GM21619 (cell line): ENCODE data around the gene MMP14.
A peak's percentile ranks its signal among the peaks of the same experiment; 100 is the strongest.

ENCODE experiments used
- ATAC-seq: cut with Tn5 transposase; IDR thresholded peaks from one replicate; pipeline ENCODE4 v1.9.1; 2021; ENCODE audit not compliant: unreplicated experiment

The MMP14 gene

DNA sequence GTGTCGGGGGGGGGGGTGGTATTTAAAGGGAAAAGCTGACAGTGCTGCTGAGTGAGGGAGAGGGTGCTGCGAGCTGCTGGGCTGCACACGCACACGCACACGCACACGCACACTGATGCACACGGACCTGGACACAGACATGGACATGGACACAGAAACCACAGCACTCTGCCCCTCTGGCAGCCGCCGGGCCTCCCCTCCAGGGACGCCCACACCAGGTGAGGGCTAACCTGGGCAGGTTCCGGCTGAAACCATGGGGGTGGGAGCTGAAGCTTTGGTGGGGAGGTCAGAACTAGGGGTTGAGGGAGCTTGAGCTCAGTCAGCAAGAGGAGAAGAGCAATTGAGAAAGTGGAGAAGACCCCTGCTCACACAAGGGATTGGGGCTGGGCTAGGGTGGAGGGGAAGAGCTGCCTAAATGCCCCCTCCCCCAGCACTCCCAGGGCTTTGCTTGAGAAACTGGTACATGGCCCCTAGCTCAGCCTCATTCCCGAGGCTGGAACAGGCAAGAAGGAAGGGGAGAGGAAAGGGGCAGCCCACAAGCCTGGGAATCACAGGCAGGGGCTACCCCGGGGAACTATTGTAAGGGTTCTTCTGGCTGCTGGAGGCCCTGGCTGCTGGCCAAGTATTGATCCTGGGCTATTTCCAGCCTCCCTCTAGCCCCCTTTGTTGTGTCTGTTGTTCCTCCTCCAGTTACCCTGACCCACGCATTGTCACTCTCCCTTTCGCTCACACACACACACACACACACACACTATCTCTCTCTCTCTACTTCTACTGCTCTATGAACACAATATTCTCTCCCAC lies 47.0 kb downstream of the MMP14 start, which contains the start of gene REM2:
REM2 (plus strand) TSS at position 50 of the 804 bp plus-strand sequence; CDS start at position 116, 66 bp downstream.
- no peak for ATAC-seq

DNA sequence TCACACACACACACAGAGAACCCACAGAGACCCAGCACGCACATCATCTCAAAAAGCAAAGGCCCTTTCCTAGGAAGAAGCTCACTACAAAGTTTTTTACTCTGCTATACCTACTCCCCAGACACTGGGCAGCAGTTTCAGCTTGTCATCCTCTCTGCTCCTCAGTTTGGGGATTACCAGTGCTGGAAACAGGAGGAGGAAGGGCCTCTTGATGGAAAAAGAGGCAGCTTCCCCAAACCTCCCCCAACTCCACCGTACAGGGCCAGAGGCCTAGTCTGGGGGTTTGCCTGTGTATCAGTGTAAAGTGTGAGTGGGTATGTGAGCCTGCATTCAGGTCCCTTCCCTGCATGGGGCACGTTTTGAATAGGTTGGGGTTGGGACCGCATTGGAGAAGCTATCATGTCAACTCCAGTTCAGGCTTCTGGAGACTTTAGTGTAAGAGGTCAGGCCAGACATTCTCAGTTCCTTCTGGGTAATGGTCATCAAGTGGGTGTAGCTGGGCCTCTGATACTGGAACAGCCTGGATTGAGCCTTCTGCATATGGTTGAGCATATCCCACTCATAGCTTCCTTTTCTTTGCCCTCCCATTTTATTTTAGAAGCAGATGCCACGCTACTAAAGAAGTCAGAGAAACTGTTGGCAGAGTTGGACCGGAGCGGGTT lies 47.8 kb downstream of the MMP14 start:
- no peak for ATAC-seq

DNA sequence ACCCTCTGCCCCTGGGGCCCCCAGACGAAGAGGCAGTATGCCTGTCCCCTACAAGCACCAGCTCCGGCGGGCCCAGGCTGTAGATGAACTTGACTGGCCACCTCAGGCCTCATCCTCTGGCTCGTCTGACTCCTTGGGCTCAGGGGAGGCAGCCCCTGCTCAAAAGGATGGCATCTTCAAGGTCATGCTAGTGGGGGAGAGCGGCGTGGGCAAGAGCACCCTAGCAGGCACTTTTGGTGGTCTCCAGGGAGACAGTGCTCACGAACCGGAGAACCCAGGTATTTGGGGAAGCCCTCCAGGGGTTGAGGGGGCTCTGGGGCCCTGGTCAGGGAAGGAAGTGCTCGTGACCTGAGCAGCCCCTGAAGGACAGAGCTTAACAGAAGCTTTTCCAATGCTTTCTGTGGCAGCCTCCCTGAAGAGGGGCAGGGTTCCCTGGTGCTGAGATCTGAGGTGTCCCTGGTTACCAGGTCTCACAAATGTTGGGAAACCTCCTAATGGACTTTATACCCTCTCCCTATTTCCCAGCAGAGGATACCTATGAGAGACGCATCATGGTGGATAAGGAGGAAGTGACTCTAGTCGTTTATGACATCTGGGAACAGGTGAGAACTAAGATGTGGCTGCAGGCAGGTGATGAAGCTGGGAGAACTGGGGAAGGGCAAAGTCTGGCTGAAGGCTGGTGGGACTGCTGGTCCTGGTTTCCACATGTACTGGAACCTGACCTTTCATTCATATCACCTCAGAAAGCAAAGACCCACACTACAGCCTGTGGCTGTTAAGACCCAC lies 48.5 kb downstream of the MMP14 start:
- no peak for ATAC-seq

DNA sequence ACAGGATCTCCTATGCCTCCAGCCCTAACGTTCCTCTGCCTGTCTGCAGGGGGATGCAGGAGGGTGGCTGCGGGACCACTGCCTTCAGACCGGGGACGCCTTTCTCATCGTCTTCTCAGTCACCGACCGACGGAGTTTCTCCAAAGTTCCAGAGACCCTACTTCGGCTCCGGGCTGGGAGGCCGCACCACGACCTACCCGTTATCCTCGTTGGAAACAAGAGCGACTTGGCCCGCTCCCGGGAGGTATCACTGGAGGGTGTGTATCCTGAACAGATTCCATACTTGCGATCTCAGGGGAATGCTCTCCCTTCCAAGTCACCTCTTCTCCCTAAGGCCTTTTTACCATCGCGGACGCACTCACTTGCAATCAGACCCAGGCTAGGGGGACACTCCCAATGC lies 49.6 kb downstream of the MMP14 start:
- ATAC-seq, result no peak

DNA sequence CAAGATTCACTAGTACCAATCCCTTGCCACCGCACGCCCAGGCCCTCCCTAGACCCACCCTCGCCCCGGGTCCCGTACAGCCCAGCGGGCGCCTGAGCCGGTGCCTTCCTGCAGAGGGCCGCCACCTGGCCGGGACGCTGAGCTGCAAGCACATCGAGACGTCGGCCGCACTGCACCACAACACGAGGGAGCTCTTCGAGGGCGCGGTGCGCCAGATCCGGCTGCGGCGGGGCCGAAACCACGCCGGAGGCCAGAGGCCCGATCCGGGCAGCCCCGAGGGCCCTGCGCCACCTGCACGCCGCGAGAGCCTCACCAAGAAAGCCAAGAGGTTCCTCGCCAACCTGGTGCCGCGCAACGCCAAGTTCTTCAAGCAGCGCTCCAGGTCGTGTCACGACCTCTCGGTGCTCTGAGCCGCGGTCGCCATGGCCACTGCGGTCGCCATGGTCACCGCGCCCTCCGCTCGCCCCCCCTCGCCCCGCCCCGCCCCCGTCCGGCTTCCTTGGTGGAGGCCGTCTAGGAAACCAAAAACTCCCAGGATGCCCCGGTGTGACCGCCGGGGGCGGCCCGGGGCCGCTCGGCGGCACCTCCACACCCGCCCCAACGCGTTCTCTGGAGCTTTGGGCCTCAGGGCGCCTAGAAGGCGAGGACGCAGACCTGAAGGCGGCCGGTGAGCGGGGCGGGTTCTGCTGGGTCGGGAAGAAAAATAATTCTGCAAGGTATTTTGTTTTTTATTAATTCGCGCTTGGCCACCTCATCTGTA lies 50.3 kb downstream of the MMP14 start:
- peak; percentile 48 for ATAC-seq

DNA sequence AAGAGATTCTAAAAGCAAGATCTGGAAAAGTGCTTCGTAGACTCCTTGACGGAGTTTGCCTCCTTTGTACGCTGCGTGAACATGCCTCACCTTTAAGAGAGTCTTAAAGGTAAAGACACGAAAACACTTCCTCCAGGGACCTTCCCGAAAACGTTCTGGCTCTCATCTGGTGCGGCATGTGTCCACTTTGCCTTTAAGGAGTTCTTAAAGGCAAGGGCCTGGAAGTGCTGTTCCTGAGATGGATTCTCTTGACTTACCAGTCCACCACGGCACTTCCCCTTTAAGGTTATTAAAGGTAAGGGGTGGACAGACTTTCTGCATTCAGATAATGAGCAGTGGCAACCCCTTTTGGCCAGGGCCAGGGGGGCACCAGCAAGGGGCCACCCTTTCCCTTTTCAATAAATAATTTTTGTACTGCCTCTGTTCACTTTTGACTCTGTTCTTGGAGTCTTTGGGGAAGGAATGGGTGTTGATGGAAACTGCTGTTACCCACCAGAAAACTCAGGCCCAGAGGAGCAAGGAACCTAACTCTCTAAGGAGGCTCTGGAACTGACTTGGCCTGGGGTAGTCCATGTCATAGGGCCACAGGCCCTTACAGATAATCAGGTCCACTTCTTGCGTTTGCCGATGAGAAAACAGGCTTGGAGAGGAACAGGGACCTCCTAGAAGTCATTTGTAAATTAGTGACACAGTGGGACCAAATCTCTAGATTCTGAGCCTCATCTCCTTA lies 51.0 kb downstream of the MMP14 start:
- peak; percentile 35 for ATAC-seq

DNA sequence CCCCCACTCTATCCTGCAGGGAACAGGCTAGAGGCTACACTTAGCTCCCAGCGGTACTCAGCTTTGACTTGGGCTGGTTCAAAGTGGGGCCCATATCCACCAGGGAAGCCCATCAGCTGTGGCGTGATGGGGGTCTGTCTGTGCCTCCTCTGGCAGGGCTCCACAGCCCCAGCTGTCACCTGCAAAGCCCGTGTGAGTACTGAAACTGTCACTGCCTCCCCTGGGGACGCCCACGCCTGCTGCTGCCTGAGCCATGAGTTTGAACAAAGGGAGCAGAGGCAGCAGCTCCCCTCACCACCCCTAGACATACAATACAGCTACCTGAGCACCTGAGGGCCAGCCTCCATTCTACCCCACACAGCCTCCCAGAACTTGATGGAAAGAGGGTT lies 51.6 kb downstream of the MMP14 start:
- peak; percentile 36 for ATAC-seq

DNA sequence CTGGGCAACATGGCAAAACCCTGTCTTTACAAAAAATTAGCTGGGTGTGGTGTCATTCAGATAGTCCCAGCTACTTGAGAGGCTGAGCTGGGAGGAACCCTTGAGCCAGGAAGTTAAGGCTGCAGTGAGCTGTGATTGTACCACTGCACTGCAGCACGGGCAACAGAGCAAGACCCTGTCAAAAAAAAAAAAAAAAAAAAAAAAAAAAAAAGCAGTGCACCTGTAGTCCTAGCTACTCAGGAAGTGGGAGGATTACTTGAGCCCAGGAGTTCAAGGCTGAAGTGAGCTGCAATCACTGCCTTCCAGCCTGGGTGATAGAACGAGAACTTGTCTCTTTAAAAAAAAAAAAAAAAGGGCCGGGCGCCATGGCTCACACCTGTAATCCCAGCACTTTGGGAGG lies 52.3 kb downstream of the MMP14 start:
- no peak for ATAC-seq

DNA sequence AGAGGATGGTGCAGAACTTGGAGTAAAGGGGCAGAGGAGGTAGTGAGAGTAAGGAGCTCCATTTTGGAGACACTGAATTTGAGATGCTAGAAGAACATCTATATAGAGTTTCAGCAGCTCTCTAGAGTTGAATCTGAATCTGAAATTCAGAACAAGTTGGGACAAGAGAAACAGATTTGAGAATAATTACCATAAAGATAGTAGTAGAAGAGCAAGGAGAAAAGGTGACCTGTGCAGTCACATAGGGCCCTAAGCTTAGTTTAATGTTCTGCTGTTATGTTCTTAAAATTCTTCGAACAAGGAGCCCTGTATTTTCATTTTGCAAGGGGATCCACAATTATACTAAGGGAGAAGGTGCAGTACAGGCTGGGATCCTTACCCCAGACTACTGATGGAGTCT lies 54.0 kb downstream of the MMP14 start:
- ATAC-seq, result no peak

DNA sequence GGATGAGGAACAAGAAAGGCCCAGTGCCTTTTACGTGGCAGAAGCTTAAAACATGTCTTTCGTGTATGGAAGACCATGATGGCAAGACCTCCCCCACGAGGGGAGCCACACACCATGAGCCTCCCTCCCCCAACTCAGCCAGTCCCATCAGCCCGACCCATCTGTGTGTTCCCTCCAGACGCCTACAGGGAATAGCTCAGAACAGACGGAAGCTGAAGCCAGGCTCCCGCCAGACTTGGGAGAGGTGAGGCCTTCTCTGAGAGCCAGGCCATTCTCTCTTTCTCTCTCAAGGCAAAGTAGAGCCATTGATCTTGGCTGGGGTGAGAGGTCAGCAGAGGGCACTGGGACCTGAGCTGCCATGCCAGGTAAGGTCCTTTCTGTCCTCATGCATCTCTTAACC lies 56.1 kb downstream of the MMP14 start:
- ATAC-seq, result no peak

DNA sequence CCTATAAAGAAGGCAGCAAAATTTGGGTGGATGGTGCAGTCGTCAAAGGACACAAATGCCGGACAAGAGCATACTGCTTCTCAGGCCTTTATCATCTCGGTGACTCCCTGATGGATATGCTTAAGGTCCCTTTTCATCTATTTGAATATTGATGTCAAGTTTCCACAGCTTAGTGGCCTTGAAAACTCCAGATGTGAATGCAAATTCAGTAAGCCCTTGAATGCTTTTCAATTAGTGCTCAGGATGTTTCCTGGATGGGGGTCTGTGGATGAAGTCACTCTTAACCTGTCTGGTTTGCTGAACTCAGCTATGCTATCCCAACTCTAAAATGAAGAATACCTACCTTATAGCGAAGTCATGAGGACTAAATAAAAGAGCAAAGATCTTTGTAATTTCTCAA lies 57.3 kb downstream of the MMP14 start:
- ATAC-seq, result no peak

DNA sequence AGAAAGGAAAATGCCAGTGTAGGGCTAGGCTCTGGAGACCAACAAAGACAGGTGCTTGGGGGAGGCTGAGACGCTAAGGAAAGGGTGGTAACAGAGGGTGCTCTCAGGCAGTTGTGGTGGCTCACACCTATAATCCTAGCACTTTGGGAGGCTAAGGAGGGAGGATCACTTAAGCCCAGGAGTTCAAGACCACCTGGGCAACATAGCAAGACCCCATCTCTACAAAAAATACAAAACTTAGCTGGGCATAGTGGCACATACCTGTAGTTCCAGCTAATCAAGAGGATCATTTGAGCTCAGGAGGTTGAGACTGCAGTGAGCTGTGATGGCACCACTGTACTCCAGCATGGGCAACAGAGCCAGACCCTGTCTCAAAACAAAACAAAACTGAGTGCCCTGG lies 59.0 kb downstream of the MMP14 start:
- no peak for ATAC-seq

DNA sequence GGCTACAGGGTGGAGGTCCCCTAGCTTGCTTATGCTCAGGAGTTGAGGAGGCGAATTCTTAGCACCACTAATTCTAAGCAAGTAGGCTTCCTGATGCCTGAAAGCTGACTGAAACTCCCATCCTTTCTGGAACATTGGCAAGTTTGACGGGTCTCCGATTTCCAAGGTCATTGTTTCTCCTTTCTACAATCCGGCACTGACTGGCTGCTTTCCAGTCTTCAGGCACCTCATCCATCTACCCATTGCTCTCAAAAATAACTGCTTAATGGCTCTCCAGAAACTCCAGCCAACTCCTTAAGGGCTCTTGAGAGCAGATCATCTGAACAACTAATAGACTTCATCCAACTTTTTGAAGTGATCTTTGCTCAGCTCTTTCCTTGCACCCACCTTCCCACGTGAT lies 60.0 kb downstream of the MMP14 start:
- ATAC-seq, result no peak

DNA sequence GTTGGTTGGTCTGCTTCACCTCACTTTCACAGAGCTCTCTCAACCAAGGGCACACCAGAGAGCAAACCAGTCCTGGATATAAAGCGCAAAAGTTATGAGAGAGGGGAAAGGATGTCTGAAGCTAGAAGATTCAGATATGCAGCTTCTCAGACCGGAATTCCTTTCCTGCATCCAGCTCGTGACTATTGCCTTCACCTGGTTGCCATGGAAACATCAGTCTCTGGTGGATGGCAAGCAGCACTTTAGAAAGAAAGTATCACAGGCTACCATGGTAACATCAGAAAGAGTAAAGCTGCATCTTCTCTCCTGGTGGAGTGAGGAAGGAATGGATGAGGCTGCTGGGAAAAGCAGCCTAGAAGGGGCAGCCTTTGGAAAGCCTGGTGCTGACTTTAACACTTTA lies 60.4 kb downstream of the MMP14 start:
- no peak for ATAC-seq

DNA sequence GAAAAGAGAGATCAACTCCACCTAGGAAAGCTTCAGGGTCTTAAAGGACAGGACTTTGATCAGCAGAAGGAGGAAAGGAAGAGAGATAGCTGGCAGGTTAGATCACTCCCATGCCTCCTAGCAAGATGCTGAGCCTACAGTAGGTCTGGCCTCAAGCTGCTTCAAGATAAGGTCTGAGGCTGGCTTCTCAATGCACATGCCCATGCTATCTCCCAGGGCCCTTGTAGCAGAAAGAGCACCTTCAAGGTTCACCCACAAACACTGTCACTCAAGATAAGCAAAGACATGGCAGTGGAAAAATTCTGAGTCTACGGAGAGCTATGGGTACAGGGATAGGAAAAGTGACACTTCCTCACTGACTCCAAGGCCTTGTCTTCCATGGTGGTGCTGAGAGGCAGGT lies 61.0 kb downstream of the MMP14 start:
- ATAC-seq, result no peak
